DOHH2 (cell line): ENCODE results near the gene AMIGO3.

Experiments used
- CTCF ChIP-seq: fragments of 200-600 bp; sonication (generic); IDR thresholded peaks from one replicate; pipeline ENCODE4 v1.5.1; 2014; ENCODE audit warnings: antibody characterized with exemption, mild to moderate bottlenecking, low read depth, low read length; ENCODE audit not compliant: poor library complexity, severe bottlenecking
- EZH2phosphoT487 ChIP-seq: fragments of 200-600 bp; sonication (generic); IDR thresholded peaks from 2 replicates; pipeline ENCODE4 v1.6.1; 2017; ENCODE audit warnings: borderline replicate concordance, mild to moderate bottlenecking, antibody characterized with exemption, low read length, moderate library complexity, mixed read lengths

- no peak for TF ChIP-seq CTCF
- no peak for TF ChIP-seq EZH2phosphoT487
Measured at GRCh38 chr3:49722896-49723295, 3.4 kb upstream of the AMIGO3 start.
